ENCODE results near the gene TOR4A. TPM values are rescaled to one million over a fixed set of nuclear protein-coding genes. Genes with fewer than 3 reads are reported as not detected.

TOR4A gene
- total and polyA plus RNA-seq, 9 of the 15 experiments (the other 6 are each of a cell fraction or from before 2014, with no cell fraction given), result 3.9 to 49.2 (median 8.8) TPM

- TF ChIP-seq MITF (IDR thresholded peaks at IDR 0.05) (0 out of 2 replicates have a peak, but pooled peaks have one; percentile 26), E2F6 (IDR thresholded peaks at IDR 0.05; ENCODE audit: borderline replicate concordance in 1 of 2, extremely low read depth in 1 of 2, insufficient read depth in 1 of 2, insufficient read length in 1 of 2, low read depth in 1 of 2, low read length in 1 of 2, poor library complexity in 1 of 2, severe bottlenecking in 1 of 2) (peak in 1 of 2 experiments; percentile 82), NONO (IDR thresholded peaks at IDR 0.05; ENCODE audit: low read depth in 2 of 2, low read length in 1 of 2) (peak in 1 of 2 experiments; percentile 88; a peak in 2 of 4 replicates), ZBTB40 (IDR thresholded peaks at IDR 0.05) (peak; percentile 87), ZBTB40 (CRISPR knock-in tag; IDR thresholded peaks at IDR 0.05) (no peak), ETV5 (CRISPR knock-in tag; IDR thresholded peaks at IDR 0.05; ENCODE audit: low read depth) (0 out of 2 replicates have a peak, but pooled peaks have one; percentile 33), ZNF717 (CRISPR knock-in tag; IDR thresholded peaks at IDR 0.05) (no peak), NRF1 (conservative IDR thresholded peaks at IDR 0.05 in 1 of 2, IDR thresholded peaks at IDR 0.05 in 1 of 2) (peak; percentile 90 to 91), NEUROD1 (IDR thresholded peaks at IDR 0.05; ENCODE audit: borderline replicate concordance, low read depth, low read length, partially characterized antibody) (peak; percentile 85), GTF2E2 (tag; IDR thresholded peaks at IDR 0.05) (peak; percentile 56; the same call in 1 of the 2 replicates)
Measured at GRCh38 chr9:137254624-137255447, 22.7 kb upstream of the TOR4A start, which contains the start of gene NELFB (continued).
